GM18870 (cell line): Measurements from ENCODE around the gene ATP8B3.

Experiments
- ATAC-seq: cut with Tn5 transposase; IDR thresholded peaks from one replicate; pipeline ENCODE4 v1.9.1; 2021; ENCODE audit warnings: moderate library complexity; ENCODE audit not compliant: unreplicated experiment

ATP8B3 gene, protein sequence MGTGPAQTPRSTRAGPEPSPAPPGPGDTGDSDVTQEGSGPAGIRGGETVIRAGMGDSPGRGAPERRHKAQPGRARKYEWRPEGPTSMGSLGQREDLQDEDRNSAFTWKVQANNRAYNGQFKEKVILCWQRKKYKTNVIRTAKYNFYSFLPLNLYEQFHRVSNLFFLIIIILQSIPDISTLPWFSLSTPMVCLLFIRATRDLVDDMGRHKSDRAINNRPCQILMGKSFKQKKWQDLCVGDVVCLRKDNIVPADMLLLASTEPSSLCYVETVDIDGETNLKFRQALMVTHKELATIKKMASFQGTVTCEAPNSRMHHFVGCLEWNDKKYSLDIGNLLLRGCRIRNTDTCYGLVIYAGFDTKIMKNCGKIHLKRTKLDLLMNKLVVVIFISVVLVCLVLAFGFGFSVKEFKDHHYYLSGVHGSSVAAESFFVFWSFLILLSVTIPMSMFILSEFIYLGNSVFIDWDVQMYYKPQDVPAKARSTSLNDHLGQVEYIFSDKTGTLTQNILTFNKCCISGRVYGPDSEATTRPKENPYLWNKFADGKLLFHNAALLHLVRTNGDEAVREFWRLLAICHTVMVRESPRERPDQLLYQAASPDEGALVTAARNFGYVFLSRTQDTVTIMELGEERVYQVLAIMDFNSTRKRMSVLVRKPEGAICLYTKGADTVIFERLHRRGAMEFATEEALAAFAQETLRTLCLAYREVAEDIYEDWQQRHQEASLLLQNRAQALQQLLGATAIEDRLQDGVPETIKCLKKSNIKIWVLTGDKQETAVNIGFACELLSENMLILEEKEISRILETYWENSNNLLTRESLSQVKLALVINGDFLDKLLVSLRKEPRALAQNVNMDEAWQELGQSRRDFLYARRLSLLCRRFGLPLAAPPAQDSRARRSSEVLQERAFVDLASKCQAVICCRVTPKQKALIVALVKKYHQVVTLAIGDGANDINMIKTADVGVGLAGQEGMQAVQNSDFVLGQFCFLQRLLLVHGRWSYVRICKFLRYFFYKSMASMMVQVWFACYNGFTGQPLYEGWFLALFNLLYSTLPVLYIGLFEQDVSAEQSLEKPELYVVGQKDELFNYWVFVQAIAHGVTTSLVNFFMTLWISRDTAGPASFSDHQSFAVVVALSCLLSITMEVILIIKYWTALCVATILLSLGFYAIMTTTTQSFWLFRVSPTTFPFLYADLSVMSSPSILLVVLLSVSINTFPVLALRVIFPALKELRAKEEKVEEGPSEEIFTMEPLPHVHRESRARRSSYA (N-terminal part only)

DNA sequence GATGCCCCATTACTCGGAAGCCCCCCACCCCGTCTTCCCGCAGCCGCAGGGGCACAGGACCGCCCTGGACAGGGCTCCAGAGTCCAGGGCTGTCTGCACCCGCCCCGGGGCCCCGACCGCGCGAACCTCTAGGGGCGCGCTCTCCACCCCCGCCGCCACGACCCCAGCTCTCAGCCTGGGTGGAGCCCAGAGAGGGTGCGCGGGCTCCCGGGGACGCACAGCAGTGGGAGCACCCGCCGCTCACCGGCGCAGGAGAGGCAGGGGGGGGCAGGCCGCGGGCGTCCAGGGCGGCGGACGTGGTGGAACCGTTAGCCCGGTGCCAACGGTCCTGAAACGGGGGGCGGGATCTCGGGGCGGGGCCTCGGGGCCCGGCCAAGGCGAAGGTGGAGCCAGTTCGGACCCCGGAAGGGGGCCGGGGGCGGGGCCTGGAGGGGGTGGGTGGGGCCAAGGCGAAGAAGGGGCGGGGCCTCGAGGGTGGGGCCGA lies at the start of gene ATP8B3:
ATP8B3 (minus strand) TSS at position 335 of the 484 bp plus-strand sequence. CDS start 540 bp downstream, outside the sequence.
- no peak for ATAC-seq

GRCh38 chr19:1861599-1862031 lies 49.5 kb upstream of the ATP8B3 start:
- ATAC-seq: no peak

GRCh38 chr19:1860821-1861598 lies 48.9 kb upstream of the ATP8B3 start:
- no peak for ATAC-seq

DNA sequence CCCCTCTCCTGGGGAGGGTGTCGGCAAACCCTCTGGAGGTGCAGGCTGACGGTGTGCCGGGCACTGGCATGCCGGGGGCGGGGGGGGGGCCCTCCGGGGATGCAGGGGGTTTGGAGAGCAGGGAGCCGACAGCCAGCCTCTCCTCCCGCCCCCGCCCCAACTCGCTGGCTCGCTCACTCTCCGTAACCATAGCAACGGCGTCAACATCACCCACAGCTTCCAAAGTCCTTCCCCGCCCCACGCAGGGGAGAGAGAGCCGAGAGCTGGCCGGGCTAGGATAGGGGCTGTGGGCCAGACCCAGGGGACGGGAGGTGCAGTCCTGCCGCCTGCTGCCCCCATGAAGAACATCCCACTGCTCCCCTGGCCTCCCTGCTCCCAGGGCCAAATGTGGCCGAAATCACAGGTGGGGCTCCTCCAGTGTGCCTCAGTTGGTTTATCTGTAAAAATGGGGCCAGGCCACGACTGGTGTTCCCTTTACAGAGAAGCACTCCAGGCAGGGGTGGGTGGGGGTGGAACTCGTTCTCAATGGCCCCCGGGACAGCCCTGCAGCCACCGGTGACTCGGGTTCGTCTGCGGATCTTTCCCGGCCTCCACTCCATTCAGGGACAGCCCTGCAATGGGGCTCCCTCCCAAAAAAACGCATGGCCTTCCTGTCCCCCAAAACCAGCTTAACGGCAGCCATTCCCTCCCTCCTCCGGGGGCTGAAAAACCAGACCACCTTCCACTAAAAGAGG lies 48.1 kb upstream of the ATP8B3 start:
- no peak for ATAC-seq

DNA sequence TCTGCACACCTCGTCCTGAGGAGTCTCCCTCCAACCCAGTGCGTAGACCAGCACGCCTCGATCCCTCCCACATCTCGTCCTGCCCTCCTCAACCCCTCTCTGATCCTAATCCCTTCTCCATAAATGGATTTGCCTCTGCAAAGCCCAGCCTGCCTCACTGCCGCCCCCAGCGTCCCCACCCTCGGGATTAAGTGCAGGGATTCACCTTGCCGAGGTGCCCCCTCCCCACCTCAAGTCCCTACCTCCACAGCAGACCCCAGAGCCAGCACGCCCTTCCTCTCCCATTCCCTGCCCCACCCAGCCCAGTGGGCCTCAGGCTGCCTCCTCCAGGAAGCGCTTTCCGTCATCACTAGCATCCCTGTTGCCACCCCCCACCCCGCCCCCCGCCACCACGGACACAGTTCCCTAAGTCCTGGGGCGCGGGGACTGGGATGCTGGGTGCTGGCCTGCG lies 47.3 kb upstream of the ATP8B3 start:
- no peak for ATAC-seq

DNA sequence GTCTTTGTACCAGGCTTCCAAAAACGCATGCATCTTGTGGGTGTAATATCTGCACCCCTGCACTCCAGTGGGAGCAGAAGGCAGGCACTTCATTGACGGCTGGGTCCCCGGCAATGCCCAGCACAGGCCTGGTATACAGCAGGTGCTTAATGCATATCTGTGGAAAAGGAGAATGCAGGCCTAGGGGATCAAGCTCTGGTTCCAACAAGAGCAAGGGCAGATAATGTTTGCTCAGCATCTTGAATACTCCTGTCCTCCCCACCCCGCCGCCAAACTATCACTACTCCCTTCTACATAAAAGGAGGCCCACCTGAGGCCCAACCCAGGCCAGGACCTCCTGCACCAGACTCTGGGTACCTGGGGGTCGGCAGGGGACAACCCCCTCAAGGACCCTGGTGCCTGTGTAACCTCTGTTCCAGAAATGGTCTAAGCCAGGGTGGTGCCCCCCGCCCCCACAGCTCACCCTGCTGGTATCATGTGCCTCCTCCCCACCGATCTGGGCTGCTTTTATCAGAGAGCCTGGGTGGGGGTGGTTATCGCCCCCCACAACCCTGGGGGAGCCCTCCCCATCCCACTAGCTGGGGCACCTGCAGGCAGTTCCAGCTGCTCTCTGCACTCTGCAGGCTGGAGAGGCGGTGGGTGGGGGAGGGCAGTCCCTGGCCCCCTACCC lies 46.5 kb upstream of the ATP8B3 start:
- no peak for ATAC-seq

- no peak for ATAC-seq
These were observed 45.7 kb upstream of the ATP8B3 start for GRCh38 chr19:1857648-1858326.

DNA sequence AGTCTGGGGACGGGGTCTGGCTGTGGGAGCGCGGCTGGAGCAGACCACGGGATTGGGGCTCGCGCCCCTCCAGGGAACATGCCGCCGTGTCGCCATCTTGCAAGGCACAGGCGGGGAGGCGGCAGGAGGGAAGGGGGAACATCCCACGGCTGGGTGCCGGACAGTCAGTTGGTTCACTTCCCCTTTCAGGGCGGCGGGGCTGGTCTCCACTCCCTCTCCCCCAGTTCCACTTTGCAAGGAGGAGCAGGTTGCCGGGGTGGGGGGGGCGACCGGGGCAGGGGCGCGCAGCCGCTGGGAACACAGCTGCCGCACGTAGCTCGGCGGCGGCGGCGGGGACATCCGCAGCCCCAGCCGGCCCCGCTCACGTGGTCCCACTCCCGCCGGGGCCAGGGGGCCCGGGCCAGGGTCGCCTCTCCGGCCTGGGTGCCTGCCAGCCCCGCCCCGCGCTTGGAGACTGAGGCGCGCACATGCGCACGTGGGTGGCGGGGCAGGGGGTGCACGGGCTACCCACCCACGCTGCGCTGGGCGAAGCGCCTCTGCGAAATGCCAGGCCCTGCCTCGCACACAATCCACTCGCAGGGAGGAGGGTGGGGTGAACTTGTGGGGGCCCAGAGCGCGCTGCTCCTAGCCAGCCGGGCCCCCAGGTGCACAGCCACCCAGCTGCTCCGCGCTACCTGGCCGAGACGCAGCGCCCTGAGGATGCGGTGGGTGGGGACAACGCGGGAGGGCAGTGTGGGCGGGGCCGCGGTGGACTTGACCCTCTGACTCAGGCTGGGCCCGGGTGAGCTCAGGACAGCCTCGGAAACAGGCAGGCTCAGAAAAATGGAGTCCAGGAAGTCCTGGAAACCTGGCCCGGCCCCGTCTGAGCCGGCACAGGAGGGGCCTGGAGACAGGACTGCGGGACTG lies 44.9 kb upstream of the ATP8B3 start:
- ATAC-seq: no peak

GRCh38 chr19:1856345-1856697 lies 44.2 kb upstream of the ATP8B3 start:
- no peak for ATAC-seq

DNA sequence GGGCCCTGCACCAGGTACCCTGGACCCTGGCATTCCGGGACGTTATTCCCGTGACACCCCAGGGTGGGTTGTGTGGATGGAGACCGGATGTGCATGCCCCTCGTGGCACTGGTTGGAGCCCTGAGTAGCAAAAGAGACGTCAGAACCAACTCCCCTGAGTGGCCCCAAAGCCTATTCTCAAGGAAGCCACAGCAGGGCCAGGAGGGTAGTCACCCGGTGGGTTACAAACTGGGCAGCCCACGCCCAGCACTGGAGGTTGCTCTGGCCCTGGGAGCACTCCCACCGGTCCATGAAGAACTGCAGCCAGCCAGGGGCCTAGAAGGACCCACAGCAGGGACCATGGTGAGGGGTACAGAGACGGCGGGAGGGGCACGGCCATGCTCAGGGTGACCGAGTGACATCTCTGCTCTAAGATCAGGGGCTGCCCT lies 43.8 kb upstream of the ATP8B3 start:
- no peak for ATAC-seq

GRCh38 chr19:1855040-1855827 lies 43.2 kb upstream of the ATP8B3 start:
- ATAC-seq: no peak

DNA sequence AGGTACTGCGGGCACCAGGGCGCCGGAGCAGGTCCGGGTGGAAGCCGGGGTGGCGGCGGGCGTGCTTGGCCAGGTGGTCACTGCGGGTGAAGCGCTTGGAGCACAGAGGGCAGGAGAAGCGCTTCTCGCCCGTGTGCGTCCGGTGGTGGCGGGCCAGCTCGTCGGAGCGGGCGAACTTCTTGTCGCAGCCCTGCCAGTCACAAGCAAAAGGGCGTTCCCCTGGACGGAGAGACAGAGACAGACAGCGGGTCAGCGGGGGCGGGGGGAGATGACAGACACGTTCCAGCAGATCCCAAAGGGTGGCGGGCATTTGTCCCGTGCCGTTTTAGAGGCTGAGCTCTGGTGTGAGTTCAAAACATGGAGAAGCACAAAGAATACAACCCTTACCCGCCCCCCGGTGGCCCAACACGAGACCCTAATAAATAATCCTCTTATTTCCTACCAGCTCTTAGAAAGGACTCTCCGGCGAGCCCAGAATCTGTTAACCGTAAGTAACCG lies 42.5 kb upstream of the ATP8B3 start:
- no peak for ATAC-seq

DNA sequence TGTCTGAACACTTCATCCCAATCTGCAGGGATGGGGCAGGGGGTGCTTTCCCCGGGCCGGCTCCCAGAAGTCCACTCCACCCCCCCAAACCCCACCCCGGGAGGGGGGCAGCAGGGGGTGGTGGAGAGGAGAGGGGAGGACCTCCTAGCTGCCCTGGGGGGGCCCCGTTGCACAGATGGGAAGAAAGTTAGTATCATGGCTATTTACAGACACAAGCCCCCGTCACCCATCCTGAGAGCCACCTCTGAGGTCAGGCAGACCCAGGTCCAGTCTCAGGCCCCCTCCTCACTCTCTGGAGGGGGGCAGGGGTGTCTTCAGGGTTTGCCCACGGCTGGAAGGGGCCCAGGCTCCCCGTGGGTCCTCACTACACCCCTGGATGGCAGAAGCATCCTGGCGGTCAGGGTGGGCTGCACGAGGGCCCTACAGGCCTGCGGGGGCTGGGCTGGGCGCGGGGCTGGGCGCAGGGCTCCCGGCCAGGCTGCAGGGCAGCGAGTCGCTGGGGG lies 42.0 kb upstream of the ATP8B3 start:
- no peak for ATAC-seq

- no peak for ATAC-seq
These were observed 41.4 kb upstream of the ATP8B3 start for GRCh38 chr19:1853295-1854038.

DNA sequence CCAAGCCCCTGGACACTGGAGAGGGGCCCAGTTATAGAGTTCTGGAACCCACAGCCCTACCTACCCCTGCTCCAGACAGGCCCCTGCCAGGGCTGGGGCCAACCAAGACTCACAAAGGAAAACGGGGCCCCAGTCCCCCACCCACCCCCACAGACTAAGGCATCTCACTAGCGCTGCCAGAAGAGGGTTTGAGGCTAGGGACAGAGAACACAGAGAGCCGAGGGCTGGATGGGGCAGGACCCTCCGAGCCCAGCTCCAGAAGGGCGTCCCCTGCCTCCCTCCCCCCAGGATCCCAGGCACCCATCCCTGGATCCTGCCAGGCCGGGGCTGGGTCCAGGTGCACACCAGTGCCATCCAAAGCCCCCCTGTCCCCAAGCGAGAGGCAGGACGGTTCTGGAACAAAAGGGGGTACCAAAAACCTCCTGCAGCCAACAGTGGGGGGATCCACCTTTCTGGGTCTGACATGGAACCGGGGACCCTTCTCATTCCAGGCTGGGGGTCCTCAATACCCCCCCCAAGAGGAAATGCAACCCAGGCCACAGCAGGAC lies 40.6 kb upstream of the ATP8B3 start:
- no peak for ATAC-seq
